ENCODE measurements around the gene SDHB. TPM values are rescaled to one million over a fixed set of nuclear protein-coding genes. Genes with fewer than 3 reads are reported as not detected.
"Not testable (repeated sequence)": the region's sequence is repeated elsewhere in the genome, so short reads cannot be mapped to it uniquely, and the experiment has no call there.

SDHB gene
- total RNA-seq, 4 donors from 2014 or later = 53.0 to 152 (median 74.7) TPM

DNA sequence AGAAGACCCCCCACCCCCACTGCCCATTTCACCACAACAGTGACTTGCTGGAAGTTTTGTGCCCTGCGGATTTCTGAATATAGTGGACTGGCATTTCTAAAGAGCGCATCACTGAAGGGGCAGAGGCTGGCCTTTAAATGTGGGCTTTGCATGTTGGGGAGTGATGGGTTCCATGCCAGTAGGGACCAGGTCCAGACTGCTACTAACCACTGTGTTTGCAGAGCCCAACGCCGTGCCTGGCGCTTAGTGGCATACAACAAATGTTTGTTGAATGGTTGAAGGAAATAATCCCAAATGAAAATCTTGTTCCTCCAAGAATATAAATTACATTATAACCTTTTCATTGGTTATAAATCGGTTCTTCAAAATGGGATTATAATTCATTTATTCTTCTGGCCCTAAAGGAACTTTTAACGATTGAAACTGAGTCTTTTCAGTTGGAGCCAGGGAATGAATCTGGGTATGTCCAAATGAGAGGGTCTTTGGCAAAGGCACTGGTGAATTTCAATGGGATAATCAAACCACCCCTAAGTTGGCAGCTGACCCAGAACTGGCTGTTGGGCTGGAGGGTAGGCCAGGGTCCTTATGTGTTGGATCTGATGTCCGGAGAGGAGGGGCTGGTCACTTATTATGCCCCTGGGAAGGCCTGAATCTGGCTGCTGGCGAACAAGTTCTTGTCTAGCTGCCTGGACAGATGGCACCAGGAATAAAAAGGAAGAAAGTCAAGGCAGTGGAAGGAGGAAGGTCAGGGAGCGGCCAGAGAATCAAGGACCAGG lies 13.8 kb upstream of the SDHB start:
- Histone ChIP-seq H3K4me1 (no peaks in the 10 kb centered on the region), H3K4me3 (no peak overlapping the region), H3K36me3 (no peaks in the 10 kb centered on the region), H3K9me3 (no peaks in the 10 kb centered on the region), H3K27me3 (no peaks in the 10 kb centered on the region), H3K27ac (no peak overlapping the region)
- DNase-seq = no peak
- intact Hi-C loops (cut with DNase I; ENCODE audit: low total_unique reads) = no loop called here
- TF ChIP-seq, protein P1, sequence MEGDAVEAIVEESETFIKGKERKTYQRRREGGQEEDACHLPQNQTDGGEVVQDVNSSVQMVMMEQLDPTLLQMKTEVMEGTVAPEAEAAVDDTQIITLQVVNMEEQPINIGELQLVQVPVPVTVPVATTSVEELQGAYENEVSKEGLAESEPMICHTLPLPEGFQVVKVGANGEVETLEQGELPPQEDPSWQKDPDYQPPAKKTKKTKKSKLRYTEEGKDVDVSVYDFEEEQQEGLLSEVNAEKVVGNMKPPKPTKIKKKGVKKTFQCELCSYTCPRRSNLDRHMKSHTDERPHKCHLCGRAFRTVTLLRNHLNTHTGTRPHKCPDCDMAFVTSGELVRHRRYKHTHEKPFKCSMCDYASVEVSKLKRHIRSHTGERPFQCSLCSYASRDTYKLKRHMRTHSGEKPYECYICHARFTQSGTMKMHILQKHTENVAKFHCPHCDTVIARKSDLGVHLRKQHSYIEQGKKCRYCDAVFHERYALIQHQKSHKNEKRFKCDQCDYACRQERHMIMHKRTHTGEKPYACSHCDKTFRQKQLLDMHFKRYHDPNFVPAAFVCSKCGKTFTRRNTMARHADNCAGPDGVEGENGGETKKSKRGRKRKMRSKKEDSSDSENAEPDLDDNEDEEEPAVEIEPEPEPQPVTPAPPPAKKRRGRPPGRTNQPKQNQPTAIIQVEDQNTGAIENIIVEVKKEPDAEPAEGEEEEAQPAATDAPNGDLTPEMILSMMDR (IDR thresholded peaks at IDR 0.05) = no peak
- no peak for TF ChIP-seq POLR2A (IDR thresholded peaks at IDR 0.05)

DNA sequence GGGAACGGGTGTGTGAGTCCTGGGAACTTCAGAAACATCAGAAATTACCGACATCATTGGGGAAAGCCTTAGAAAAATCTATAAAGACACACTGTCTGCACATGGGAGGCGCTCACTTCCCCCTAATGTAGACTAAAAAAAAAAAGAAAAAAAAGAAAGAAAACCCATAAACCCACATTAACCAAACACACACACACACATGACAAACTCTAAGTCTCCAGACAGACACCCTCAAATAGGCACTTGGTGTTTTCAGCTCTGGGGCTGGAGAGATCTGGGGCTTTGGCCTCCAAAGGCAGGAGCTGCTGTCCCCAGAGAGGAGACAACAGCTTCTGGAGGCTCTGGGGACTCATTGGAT lies 13.2 kb upstream of the SDHB start:
- no peaks in the 10 kb centered on the region for H3K4me1 ChIP-seq
- no peak for TF ChIP-seq POLR2A (IDR thresholded peaks at IDR 0.05)
- TF ChIP-seq, protein P1 (IDR thresholded peaks at IDR 0.05) = no peak

DNA sequence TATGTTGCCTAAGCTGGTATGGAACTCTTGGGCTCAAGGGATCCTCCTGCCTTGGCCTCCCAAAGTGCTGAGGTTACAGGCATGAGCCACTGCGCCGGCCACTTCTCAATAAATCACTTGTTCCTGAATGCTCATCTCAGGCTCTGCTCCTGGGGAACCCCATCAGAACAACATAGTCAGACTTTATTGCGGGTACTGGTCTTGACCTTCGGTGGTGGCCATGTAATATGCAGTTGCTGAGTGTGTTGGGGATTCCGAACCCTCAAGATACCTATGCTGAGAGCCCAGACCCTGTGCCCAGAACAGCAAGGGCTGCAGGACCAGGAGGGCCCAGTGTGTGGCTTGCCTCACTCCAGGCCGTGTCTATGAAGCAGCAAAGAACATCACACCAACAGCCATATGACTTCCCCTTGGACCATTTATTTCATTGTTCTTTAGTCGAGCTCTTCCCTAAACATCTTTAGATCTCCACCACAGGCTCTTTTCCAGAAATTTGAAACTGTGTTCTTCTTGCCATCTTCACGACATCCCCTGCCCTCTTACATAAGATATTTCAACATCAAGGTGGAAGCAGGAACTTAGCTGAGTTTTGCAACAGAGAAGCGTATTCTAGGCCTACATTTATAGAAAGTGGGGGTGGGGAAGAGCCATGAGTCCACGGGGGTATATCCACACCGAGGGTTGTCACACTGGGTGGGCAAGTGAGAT lies 12.7 kb upstream of the SDHB start:
- TF ChIP-seq, protein P1 (IDR thresholded peaks at IDR 0.05) = no peak
- TF ChIP-seq POLR2A (IDR thresholded peaks at IDR 0.05) = no peak
- no peak for DNase-seq

More for the DNA sequence above, 13.2 kb upstream of the SDHB start:
- no peak overlapping the region for H3K27ac ChIP-seq
- H3K36me3 ChIP-seq = no peaks in the 10 kb centered on the region
- H3K9me3 ChIP-seq = no peaks in the 10 kb centered on the region
- intact Hi-C loops (cut with DNase I; ENCODE audit: low total_unique reads) = no loop called here
- no peaks in the 10 kb centered on the region for H3K27me3 ChIP-seq
- no peak for DNase-seq
- H3K4me3 ChIP-seq = no peak overlapping the region

DNA sequence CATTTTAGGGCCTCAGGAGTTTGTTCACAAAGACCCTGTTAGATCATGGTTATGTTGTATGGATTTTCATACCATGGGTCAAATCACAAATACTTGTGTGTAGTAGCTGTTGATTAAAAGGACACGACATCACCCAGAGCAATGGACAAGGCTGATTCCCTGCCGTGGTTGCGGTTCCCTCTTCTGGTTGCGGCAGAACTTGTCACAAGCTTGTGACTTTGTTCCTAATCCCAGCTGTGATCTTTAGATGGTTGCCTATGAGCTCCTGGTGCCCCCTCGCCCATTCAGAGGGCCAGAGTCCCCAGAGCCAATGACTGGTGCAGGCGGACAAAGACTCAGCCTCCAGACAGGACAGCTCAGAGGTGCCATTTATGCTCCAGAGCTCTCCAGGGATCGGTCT lies 11.8 kb upstream of the SDHB start:
- no peak overlapping the region for H3K27ac ChIP-seq
- no peak for DNase-seq
- no peaks in the 10 kb centered on the region for H3K27me3 ChIP-seq
- TF ChIP-seq, protein P1 (IDR thresholded peaks at IDR 0.05) = no peak
- TF ChIP-seq POLR2A (IDR thresholded peaks at IDR 0.05) = no peak
- H3K9me3 ChIP-seq = no peaks in the 10 kb centered on the region
- no peaks in the 10 kb centered on the region for H3K4me1 ChIP-seq
- H3K4me3 ChIP-seq = no peak overlapping the region
- H3K36me3 ChIP-seq = no peaks in the 10 kb centered on the region
- intact Hi-C loops (cut with DNase I; ENCODE audit: low total_unique reads) = no loop called here

More for the DNA sequence above, 12.7 kb upstream of the SDHB start:
- H3K27ac ChIP-seq = no peak overlapping the region
- H3K4me1 ChIP-seq = no peaks in the 10 kb centered on the region
- H3K4me3 ChIP-seq = no peak overlapping the region
- H3K36me3 ChIP-seq = no peaks in the 10 kb centered on the region
- H3K9me3 ChIP-seq = no peaks in the 10 kb centered on the region
- no peaks in the 10 kb centered on the region for H3K27me3 ChIP-seq
- intact Hi-C loops (cut with DNase I; ENCODE audit: low total_unique reads) = no loop called here

DNA sequence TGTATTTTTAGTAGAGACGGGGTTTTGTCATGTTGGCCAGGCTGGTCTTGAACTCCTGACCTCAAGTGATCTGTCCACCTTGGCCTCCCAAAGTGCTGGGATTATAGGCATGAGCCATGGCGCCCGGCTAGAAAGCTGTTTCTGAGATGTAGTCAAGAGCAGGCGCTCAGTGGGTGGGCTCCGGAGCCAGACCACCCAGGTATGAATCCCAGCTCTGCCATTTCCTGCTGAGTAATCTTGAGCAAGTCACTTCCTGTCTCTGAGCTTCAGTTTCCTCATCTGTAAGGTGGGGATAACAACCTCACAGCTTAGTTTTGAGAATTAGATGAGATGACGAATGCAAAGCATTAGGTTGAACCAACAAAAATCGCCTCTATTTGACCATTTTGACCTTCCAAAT lies 8.9 kb upstream of the SDHB start:
- H3K27ac ChIP-seq; H3K9me3 ChIP-seq; H3K27me3 ChIP-seq; intact Hi-C loops (cut with DNase I; ENCODE audit: low total_unique reads); H3K4me3 ChIP-seq; DNase-seq; H3K4me1 ChIP-seq; H3K36me3 ChIP-seq: not testable (repeated sequence)

Data from uterus (tissue), 4 donors.